Right lung (tissue), 5 donors: ENCODE data around the gene CSGALNACT2. TPM values are rescaled to one million over a fixed set of nuclear protein-coding genes. Genes with fewer than 3 reads are reported as not detected.

ENCODE experiments used
- DNase-seq, 2 donors: peaks; one replicate each; pipeline ENCODE4 v3.0.0-alpha.2; 2013
- polyA plus RNA-seq, 5 donors: library from polyadenylated mRNA; unstranded; fragments of 120-200 nt; gene quantifications; one replicate each; pipeline versions ENCODE4 v1.2.1 to v1.2.3, GENCODE V29; 2013; ENCODE audit warnings: inconsistent platforms in 1 of 5, low replicate concordance in 1 of 5; ENCODE audit not compliant: insufficient read length in 5 of 5, insufficient read depth in 1 of 5

The CSGALNACT2 gene
- polyA plus RNA-seq, 5 donors: 25.5 to 50.4 (median 42.2) TPM

GRCh38 chr10:43200538-43201390 lies 62.5 kb downstream of the CSGALNACT2 start:
- no peak for DNase-seq

GRCh38 chr10:43201545-43202131 lies 63.4 kb downstream of the CSGALNACT2 start:
- no peak for DNase-seq

- DNase-seq: peak; percentile 22 to 30
Observed at GRCh38 chr10:43202224-43202656, 64.0 kb downstream of the CSGALNACT2 start.

- peak in 1 of 2 donors; percentile 15 for DNase-seq
Observed at GRCh38 chr10:43202657-43203447, 64.6 kb downstream of the CSGALNACT2 start.

- DNase-seq: no peak
Observed at GRCh38 chr10:43203448-43204041, 65.3 kb downstream of the CSGALNACT2 start.

- no peak for DNase-seq
Observed at GRCh38 chr10:43204042-43204942, 66.0 kb downstream of the CSGALNACT2 start.

GRCh38 chr10:43204943-43205671 lies 66.9 kb downstream of the CSGALNACT2 start:
- no peak for DNase-seq

GRCh38 chr10:43205681-43206390 lies 67.6 kb downstream of the CSGALNACT2 start:
- DNase-seq: no peak

- no peak for DNase-seq
Observed at GRCh38 chr10:43206391-43207235, 68.4 kb downstream of the CSGALNACT2 start.

GRCh38 chr10:43208147-43209073 lies 70.2 kb downstream of the CSGALNACT2 start:
- no peak for DNase-seq

GRCh38 chr10:43209074-43209455 lies 70.8 kb downstream of the CSGALNACT2 start:
- DNase-seq: no peak

- no peak for DNase-seq
Observed at GRCh38 chr10:43209651-43210141, 71.5 kb downstream of the CSGALNACT2 start.

GRCh38 chr10:43210556-43210955 lies 72.3 kb downstream of the CSGALNACT2 start:
- no peak for DNase-seq

- no peak for DNase-seq
Observed at GRCh38 chr10:43211030-43211429, 72.8 kb downstream of the CSGALNACT2 start.

GRCh38 chr10:43211431-43212042 lies 73.3 kb downstream of the CSGALNACT2 start:
- no peak for DNase-seq

- no peak for DNase-seq
Observed at GRCh38 chr10:43212043-43212721, 73.9 kb downstream of the CSGALNACT2 start.
